PC-9 (cell line): ENCODE measurements around the gene ABCB7. TPM values are rescaled to one million over a fixed set of nuclear protein-coding genes. Genes with fewer than 3 reads are reported as not detected.

ENCODE experiments used
- BruUV-seq: library from RNA; stranded (reverse); fragments of 400-500 nt; replicated peaks from 2 replicates; lab custom pipeline; 2021; lab: Mats Ljungman, UMichigan
- CTCF ChIA-PET: fragments of 300-600 bp; sonication (Branson Sonifier 250); formaldehyde crosslinking; loops from one replicate; lab custom pipeline; 2022; ENCODE audit warnings: antibody characterized with exemption; lab: Charles Lee
- POLR2A ChIA-PET: fragments of 300-600 bp; sonication (Branson Sonifier 250); formaldehyde crosslinking; loops from one replicate; lab custom pipeline; 2022; ENCODE audit warnings: antibody characterized with exemption; ENCODE audit not compliant: unreplicated experiment; lab: Charles Lee
- DNase-seq, 2 experiments: peaks; one replicate each; pipeline versions ENCODE4 v3.0.0 to v3.0.0-alpha.2; 2015 to 2022; ENCODE audit warnings: mixed read lengths in 1 of 2
- H2AFZ ChIP-seq: fragments of 200-600 bp; sonication (generic); 2 replicates; pipeline ENCODE4 v1.8.1; 2017; ENCODE audit warnings: antibody characterized with exemption
- H3F3A ChIP-seq: fragments of 200-600 bp; sonication (generic); 2 replicates; pipeline ENCODE4 v1.8.1; 2017; ENCODE audit warnings: antibody characterized with exemption, mild to moderate bottlenecking, low read depth; ENCODE audit not compliant: insufficient read depth
- H3K27ac ChIP-seq: fragments of 200-600 bp; sonication (generic); 2 replicates; pipeline ENCODE4 v1.6.1; 2016; ENCODE audit warnings: mixed run types
- H3K27me3 ChIP-seq: fragments of 200-600 bp; sonication (generic); 2 replicates; pipeline ENCODE4 v1.6.1; 2016; ENCODE audit warnings: low read depth, mixed run types; ENCODE audit not compliant: insufficient read depth
- H3K36me3 ChIP-seq: fragments of 200-600 bp; sonication (generic); 2 replicates; pipeline ENCODE4 v1.6.1; 2016; ENCODE audit warnings: low read depth, mixed run types
- H3K4me1 ChIP-seq: fragments of 200-600 bp; sonication (generic); replicated peaks from 2 replicates; pipeline ENCODE4 v1.6.1; 2016; ENCODE audit warnings: mixed run types; ENCODE audit not compliant: insufficient read depth
- H3K4me2 ChIP-seq: fragments of 200-600 bp; sonication (generic); 2 replicates; pipeline ENCODE4 v1.6.1; 2017; ENCODE audit warnings: mixed run types
- H3K4me3 ChIP-seq: fragments of 200-600 bp; sonication (generic); 2 replicates; pipeline ENCODE4 v1.6.1; 2016; ENCODE audit warnings: mixed run types
- H3K79me2 ChIP-seq: fragments of 200-600 bp; sonication (generic); 2 replicates; pipeline ENCODE4 v1.6.1; 2017; ENCODE audit warnings: low read depth, mixed run types
- H3K9me2 ChIP-seq: fragments of 200-600 bp; sonication (generic); 2 replicates; pipeline ENCODE4 v1.8.1; 2017; ENCODE audit warnings: mild to moderate bottlenecking; ENCODE audit not compliant: insufficient read depth
- H3K9me3 ChIP-seq: fragments of 200-600 bp; sonication (generic); 2 replicates; pipeline ENCODE4 v1.8.1; 2016; ENCODE audit warnings: low read depth; ENCODE audit not compliant: insufficient read depth
- H4K20me1 ChIP-seq: fragments of 200-600 bp; sonication (generic); 2 replicates; pipeline ENCODE4 v1.8.1; 2017; ENCODE audit not compliant: insufficient read depth
- EZH2 ChIP-seq: fragments of 200-600 bp; sonication (generic); IDR thresholded peaks from 2 replicates; pipeline ENCODE4 v1.8.0; 2017; ENCODE audit warnings: antibody characterized with exemption, low read depth
- intact Hi-C: fragments of 100-400 bp; cut with micrococcal nuclease; formaldehyde crosslinking; loops from one replicate; pipeline ENCODE4 v1.10.0; 2022; ENCODE audit not compliant: unreplicated experiment
- total RNA-seq: library from RNA; stranded (reverse); gene quantifications from 2 replicates; pipeline ENCODE4 v1.2.3, GENCODE V29; 2021
- TF ChIP-seq, protein P1 (sequence below): fragments of 200-600 bp; sonication (generic); conservative IDR thresholded peaks from 2 replicates; pipeline ENCODE4 v1.6.1; 2017; ENCODE audit warnings: mixed run types, antibody characterized with exemption, mild to moderate bottlenecking, moderate library complexity

The ABCB7 gene
- total RNA-seq, 1 experiment from 2014 or later = 28.7 TPM

DNA sequence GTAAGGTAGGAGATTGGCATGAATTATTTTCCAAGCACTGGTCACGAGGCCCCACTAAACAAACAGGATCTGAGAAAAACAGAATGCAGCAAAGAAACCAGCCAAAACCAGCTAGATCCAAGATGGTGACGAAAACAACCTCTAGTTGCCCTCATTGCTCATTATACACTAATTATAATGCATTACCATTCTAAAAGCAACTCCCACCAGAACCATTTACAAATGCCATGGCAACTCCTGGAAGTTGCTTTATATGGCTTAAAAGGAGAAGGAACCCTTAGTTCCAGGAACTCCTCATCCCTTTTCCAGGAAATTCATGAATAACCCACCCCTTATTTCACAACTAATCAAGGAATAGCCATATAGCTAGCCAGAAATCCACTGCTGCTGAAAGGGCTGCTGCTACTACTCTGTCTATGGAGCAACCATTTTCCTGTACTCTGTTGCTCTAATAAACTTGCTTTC, 69.3 kb downstream of the ABCB7 start:
- Histone ChIP-seq H3K4me1 (no peaks in the 10 kb centered on the region), H3K9me3 (no peaks in the 10 kb centered on the region), H3K9me2 (no peaks in the 10 kb centered on the region; the same call in 1 of the 2 replicates), H3K27me3 (no peaks in the 10 kb centered on the region), H3K79me2 (no peaks in the 10 kb centered on the region), H2AFZ (no peak overlapping the region), H4K20me1 (no peaks in the 10 kb centered on the region), H3K36me3 (no peaks in the 10 kb centered on the region), H3K4me3 (no peak overlapping the region), H3K27ac (no peak overlapping the region), H3K4me2 (no peak overlapping the region), H3F3A (no peaks in the 10 kb centered on the region)
- BruUV-seq = no TSS peak
- ChIA-PET POLR2A (no interaction called here), CTCF (no interaction called here)
- TF ChIP-seq, protein P1, sequence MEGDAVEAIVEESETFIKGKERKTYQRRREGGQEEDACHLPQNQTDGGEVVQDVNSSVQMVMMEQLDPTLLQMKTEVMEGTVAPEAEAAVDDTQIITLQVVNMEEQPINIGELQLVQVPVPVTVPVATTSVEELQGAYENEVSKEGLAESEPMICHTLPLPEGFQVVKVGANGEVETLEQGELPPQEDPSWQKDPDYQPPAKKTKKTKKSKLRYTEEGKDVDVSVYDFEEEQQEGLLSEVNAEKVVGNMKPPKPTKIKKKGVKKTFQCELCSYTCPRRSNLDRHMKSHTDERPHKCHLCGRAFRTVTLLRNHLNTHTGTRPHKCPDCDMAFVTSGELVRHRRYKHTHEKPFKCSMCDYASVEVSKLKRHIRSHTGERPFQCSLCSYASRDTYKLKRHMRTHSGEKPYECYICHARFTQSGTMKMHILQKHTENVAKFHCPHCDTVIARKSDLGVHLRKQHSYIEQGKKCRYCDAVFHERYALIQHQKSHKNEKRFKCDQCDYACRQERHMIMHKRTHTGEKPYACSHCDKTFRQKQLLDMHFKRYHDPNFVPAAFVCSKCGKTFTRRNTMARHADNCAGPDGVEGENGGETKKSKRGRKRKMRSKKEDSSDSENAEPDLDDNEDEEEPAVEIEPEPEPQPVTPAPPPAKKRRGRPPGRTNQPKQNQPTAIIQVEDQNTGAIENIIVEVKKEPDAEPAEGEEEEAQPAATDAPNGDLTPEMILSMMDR = no peak
- TF ChIP-seq EZH2 = no peak
- intact Hi-C loops = no loop called here
- no peak for DNase-seq

DNA sequence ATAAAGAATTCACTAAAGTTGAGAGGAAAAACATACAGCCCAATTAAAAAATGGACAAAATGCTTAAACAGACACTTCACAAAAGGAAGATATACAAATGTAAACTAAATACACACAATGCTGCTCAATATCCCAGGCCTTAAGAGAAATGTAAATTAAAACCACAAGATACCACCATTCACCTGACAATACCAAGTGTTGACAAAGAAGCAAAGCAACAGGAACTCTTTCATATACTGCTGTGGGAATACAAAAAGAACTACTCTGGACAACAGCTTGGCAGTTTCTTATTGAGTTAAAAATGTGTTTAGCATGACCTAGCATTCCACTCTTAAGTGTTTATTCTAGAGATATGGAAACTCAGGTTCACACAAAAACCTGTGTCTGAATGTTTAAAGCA, 71.3 kb downstream of the ABCB7 start:
- Histone ChIP-seq H3K27ac (no peak overlapping the region), H3K27me3 (no peaks in the 10 kb centered on the region), H3K4me3 (no peak overlapping the region), H3F3A (no peaks in the 10 kb centered on the region), H3K4me2 (no peak overlapping the region), H3K9me2 (no peaks in the 10 kb centered on the region; the same call in 1 of the 2 replicates), H3K9me3 (no peaks in the 10 kb centered on the region), H4K20me1 (no peaks in the 10 kb centered on the region), H3K36me3 (no peaks in the 10 kb centered on the region), H3K79me2 (no peaks in the 10 kb centered on the region), H3K4me1 (no peaks in the 10 kb centered on the region), H2AFZ (no peak overlapping the region)
- no peak for TF ChIP-seq EZH2
- TF ChIP-seq, protein P1 = no peak
- BruUV-seq = no TSS peak
- POLR2A ChIA-PET = no interaction called here
- CTCF ChIA-PET = no interaction called here
- intact Hi-C loops = no loop called here
- DNase-seq = no peak

DNA sequence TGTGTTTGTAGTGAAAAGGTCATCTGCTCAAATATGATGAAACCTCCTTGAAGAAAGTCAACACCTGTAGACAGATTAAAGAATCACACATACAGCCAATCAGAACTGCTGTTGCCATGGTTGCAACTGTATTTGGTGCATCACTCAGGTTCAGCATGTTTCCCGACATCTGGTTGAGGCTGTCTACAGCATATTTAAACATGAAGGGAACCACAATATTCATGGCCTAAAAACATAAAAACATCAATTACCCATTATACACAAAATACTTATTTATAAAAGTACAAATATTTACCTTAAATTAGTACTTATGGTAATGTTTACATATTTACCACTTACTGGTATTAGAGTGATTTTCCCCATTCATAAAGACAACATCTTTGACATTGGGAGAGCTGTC, 79.7 kb downstream of the ABCB7 start:
- no peak overlapping the region for H3K4me3 ChIP-seq
- no TSS peak for BruUV-seq
- no peaks in the 10 kb centered on the region for H3K9me2 ChIP-seq
- no peak overlapping the region for H3K4me2 ChIP-seq
- H3K27ac ChIP-seq = no peak overlapping the region
- H2AFZ ChIP-seq = no peak overlapping the region
- no peaks in the 10 kb centered on the region for H3K9me3 ChIP-seq
- no peaks in the 10 kb centered on the region for H3K4me1 ChIP-seq
- no peak for TF ChIP-seq EZH2
- TF ChIP-seq, protein P1 = no peak
- intact Hi-C loops = no loop called here
- POLR2A ChIA-PET = no interaction called here
- no peak for DNase-seq
- no peaks in the 10 kb centered on the region for H3F3A ChIP-seq
- H3K79me2 ChIP-seq = no peaks in the 10 kb centered on the region
- no peaks in the 10 kb centered on the region for H3K36me3 ChIP-seq
- CTCF ChIA-PET = no interaction called here
- no peaks in the 10 kb centered on the region for H4K20me1 ChIP-seq
- no peaks in the 10 kb centered on the region for H3K27me3 ChIP-seq
